Keratinocyte (primary cell): ENCODE data around the gene ZBTB33.

Experiments used
- EZH2 ChIP-seq: IDR thresholded peaks from one replicate; pipeline ENCODE4 v1.6.1; 2012; ENCODE audit warnings: inconsistent platforms, mild to moderate bottlenecking, low read length, moderate library complexity
- TF ChIP-seq, protein P1 (sequence below), 3 experiments: IDR thresholded peaks in 1 of 3; conservative IDR thresholded peaks in 1 of 3; optimal IDR thresholded peaks in 1 of 3; 2 replicates in 2 of 3; 3 replicates in 1 of 3; pipeline versions ENCODE3 to v1.5.1; 2011; ENCODE audit warnings: low read length in 3 of 3, mild to moderate bottlenecking in 3 of 3, moderate library complexity in 2 of 3, control low read depth in 1 of 3, inconsistent platforms in 1 of 3; ENCODE audit not compliant: insufficient read depth in 2 of 3; ENCODE audit errors: extremely low read depth in 1 of 3

DNA sequence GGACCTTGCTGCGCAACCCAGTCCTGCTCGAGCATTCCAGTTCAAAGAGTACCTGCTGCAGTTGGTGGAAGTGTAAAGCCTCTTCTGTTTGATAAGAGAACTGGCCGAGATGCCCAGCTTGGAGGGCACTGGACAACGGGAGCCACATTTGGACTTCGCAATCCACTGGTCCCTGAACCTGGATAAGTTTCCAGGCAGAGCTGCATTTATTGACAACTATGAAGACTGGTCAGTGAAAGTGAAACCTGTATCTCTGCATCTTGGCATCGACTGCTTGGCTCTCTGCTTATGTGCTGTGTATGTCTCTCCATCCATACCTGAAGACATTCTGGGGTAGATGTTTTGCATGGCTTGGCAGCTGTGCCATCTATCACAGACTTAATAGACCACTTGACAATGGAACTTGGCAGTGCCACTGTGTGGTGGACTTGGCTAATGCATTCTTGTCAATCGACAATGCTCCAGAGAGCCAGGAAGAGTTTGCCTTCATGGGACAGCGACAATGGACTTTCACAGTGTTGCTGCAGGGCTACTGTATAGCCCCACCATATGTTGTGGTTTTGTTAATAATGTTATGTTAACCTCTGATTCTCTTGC, 43.5 kb upstream of the ZBTB33 start:
- TF ChIP-seq, protein P1, sequence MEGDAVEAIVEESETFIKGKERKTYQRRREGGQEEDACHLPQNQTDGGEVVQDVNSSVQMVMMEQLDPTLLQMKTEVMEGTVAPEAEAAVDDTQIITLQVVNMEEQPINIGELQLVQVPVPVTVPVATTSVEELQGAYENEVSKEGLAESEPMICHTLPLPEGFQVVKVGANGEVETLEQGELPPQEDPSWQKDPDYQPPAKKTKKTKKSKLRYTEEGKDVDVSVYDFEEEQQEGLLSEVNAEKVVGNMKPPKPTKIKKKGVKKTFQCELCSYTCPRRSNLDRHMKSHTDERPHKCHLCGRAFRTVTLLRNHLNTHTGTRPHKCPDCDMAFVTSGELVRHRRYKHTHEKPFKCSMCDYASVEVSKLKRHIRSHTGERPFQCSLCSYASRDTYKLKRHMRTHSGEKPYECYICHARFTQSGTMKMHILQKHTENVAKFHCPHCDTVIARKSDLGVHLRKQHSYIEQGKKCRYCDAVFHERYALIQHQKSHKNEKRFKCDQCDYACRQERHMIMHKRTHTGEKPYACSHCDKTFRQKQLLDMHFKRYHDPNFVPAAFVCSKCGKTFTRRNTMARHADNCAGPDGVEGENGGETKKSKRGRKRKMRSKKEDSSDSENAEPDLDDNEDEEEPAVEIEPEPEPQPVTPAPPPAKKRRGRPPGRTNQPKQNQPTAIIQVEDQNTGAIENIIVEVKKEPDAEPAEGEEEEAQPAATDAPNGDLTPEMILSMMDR (optimal IDR thresholded peaks at IDR 0.05 in 1 of 3, IDR thresholded peaks at IDR 0.05 in 1 of 3, conservative IDR thresholded peaks at IDR 0.05 in 1 of 3; ENCODE audit: extremely low read depth in 1 of 3, insufficient read depth in 2 of 3, low read length in 3 of 3) = no peak
- no peak for TF ChIP-seq EZH2
